Activated CD4-positive, alpha-beta T cell treated with anti-CD3 and anti-CD28 coated beads for 4 hours (primary cell): ENCODE results near the gene KAZALD1.
"Not testable (repeated sequence)": the region's sequence is repeated elsewhere in the genome, so short reads cannot be mapped to it uniquely, and the experiment has no call there.

ENCODE experiments used
- DNase-seq, 2 donors: peaks; one replicate each; pipeline ENCODE4 v3.0.0-alpha.2; 2020

Gene KAZALD1

GRCh38 chr10:101030496-101031127, 31.2 kb upstream of the KAZALD1 start:
- no peak for DNase-seq

- peak; percentile 95 to 97 for DNase-seq
These were observed 30.5 kb upstream of the KAZALD1 start, which contains the start of the genes PDZD7 and SFXN3 for GRCh38 chr10:101031128-101031795. Gene PDZD7, minus strand, starts transcription at chr10:101031129. Its CDS starts 910 bp downstream, at chr10:101030219. Gene SFXN3, plus strand, starts transcription at chr10:101031234. Its CDS starts 3,461 bp downstream, at chr10:101034695.

GRCh38 chr10:101031796-101032636, 29.8 kb upstream of the KAZALD1 start:
- DNase-seq = peak; percentile 74

GRCh38 chr10:101032637-101033224, 29.1 kb upstream of the KAZALD1 start:
- DNase-seq = peak; percentile 64 to 67

- no peak for DNase-seq
These were observed 28.5 kb upstream of the KAZALD1 start for GRCh38 chr10:101033276-101033675.

GRCh38 chr10:101034404-101034803, 27.4 kb upstream of the KAZALD1 start:
- DNase-seq = not testable (repeated sequence)

- DNase-seq = no peak
These were observed 26.5 kb upstream of the KAZALD1 start for GRCh38 chr10:101035314-101035713.

- DNase-seq = no peak
These were observed 25.7 kb upstream of the KAZALD1 start for GRCh38 chr10:101035916-101036702.

- no peak for DNase-seq
These were observed 25.1 kb upstream of the KAZALD1 start for GRCh38 chr10:101036726-101037125.

GRCh38 chr10:101038484-101038883, 23.3 kb upstream of the KAZALD1 start:
- DNase-seq = no peak

GRCh38 chr10:101040061-101040460, 21.7 kb upstream of the KAZALD1 start:
- DNase-seq = no peak

- no peak for DNase-seq
These were observed 20.9 kb upstream of the KAZALD1 start for GRCh38 chr10:101040851-101041250.

- DNase-seq = peak; percentile 65 to 81
These were observed 20.5 kb upstream of the KAZALD1 start for GRCh38 chr10:101041252-101041761.

- no peak for DNase-seq
These were observed 19.7 kb upstream of the KAZALD1 start for GRCh38 chr10:101042118-101042517.

GRCh38 chr10:101042667-101043362, 19.0 kb upstream of the KAZALD1 start:
- peak; percentile 82 to 83 for DNase-seq

GRCh38 chr10:101043363-101043707, 18.5 kb upstream of the KAZALD1 start:
- no peak for DNase-seq

- DNase-seq = no peak
These were observed 17.7 kb upstream of the KAZALD1 start for GRCh38 chr10:101044117-101044516.

- DNase-seq = no peak
These were observed 15.2 kb upstream of the KAZALD1 start for GRCh38 chr10:101046332-101047238.

GRCh38 chr10:101047268-101047667, 14.5 kb upstream of the KAZALD1 start:
- DNase-seq = no peak
